PC-9 (cell line): Measurements from ENCODE around the gene KLHL30. TPM values are rescaled to one million over a fixed set of nuclear protein-coding genes. Genes with fewer than 3 reads are reported as not detected.

Experiments used
- BruUV-seq: library from RNA; stranded (reverse); fragments of 400-500 nt; replicated peaks from 2 replicates; lab custom pipeline; 2021; lab: Mats Ljungman, UMichigan
- CTCF ChIA-PET: fragments of 300-600 bp; sonication (Branson Sonifier 250); formaldehyde crosslinking; loops from one replicate; lab custom pipeline; 2022; ENCODE audit warnings: antibody characterized with exemption; lab: Charles Lee
- POLR2A ChIA-PET: fragments of 300-600 bp; sonication (Branson Sonifier 250); formaldehyde crosslinking; loops from one replicate; lab custom pipeline; 2022; ENCODE audit warnings: antibody characterized with exemption; ENCODE audit not compliant: unreplicated experiment; lab: Charles Lee
- DNase-seq, 2 experiments: peaks; one replicate each; pipeline versions ENCODE4 v3.0.0 to v3.0.0-alpha.2; 2015 to 2022; ENCODE audit warnings: mixed read lengths in 1 of 2
- H2AFZ ChIP-seq: fragments of 200-600 bp; sonication (generic); 2 replicates; pipeline ENCODE4 v1.8.1; 2017; ENCODE audit warnings: antibody characterized with exemption
- H3F3A ChIP-seq: fragments of 200-600 bp; sonication (generic); 2 replicates; pipeline ENCODE4 v1.8.1; 2017; ENCODE audit warnings: antibody characterized with exemption, mild to moderate bottlenecking, low read depth; ENCODE audit not compliant: insufficient read depth
- H3K27ac ChIP-seq: fragments of 200-600 bp; sonication (generic); 2 replicates; pipeline ENCODE4 v1.6.1; 2016; ENCODE audit warnings: mixed run types
- H3K27me3 ChIP-seq: fragments of 200-600 bp; sonication (generic); 2 replicates; pipeline ENCODE4 v1.6.1; 2016; ENCODE audit warnings: low read depth, mixed run types; ENCODE audit not compliant: insufficient read depth
- H3K36me3 ChIP-seq: fragments of 200-600 bp; sonication (generic); 2 replicates; pipeline ENCODE4 v1.6.1; 2016; ENCODE audit warnings: low read depth, mixed run types
- H3K4me1 ChIP-seq: fragments of 200-600 bp; sonication (generic); replicated peaks from 2 replicates; pipeline ENCODE4 v1.6.1; 2016; ENCODE audit warnings: mixed run types; ENCODE audit not compliant: insufficient read depth
- H3K4me2 ChIP-seq: fragments of 200-600 bp; sonication (generic); 2 replicates; pipeline ENCODE4 v1.6.1; 2017; ENCODE audit warnings: mixed run types
- H3K4me3 ChIP-seq: fragments of 200-600 bp; sonication (generic); 2 replicates; pipeline ENCODE4 v1.6.1; 2016; ENCODE audit warnings: mixed run types
- H3K79me2 ChIP-seq: fragments of 200-600 bp; sonication (generic); 2 replicates; pipeline ENCODE4 v1.6.1; 2017; ENCODE audit warnings: low read depth, mixed run types
- H3K9me2 ChIP-seq: fragments of 200-600 bp; sonication (generic); 2 replicates; pipeline ENCODE4 v1.8.1; 2017; ENCODE audit warnings: mild to moderate bottlenecking; ENCODE audit not compliant: insufficient read depth
- H3K9me3 ChIP-seq: fragments of 200-600 bp; sonication (generic); 2 replicates; pipeline ENCODE4 v1.8.1; 2016; ENCODE audit warnings: low read depth; ENCODE audit not compliant: insufficient read depth
- H4K20me1 ChIP-seq: fragments of 200-600 bp; sonication (generic); 2 replicates; pipeline ENCODE4 v1.8.1; 2017; ENCODE audit not compliant: insufficient read depth
- EZH2 ChIP-seq: fragments of 200-600 bp; sonication (generic); IDR thresholded peaks from 2 replicates; pipeline ENCODE4 v1.8.0; 2017; ENCODE audit warnings: antibody characterized with exemption, low read depth
- intact Hi-C: fragments of 100-400 bp; cut with micrococcal nuclease; formaldehyde crosslinking; loops from one replicate; pipeline ENCODE4 v1.10.0; 2022; ENCODE audit not compliant: unreplicated experiment
- total RNA-seq: library from RNA; stranded (reverse); gene quantifications from 2 replicates; pipeline ENCODE4 v1.2.3, GENCODE V29; 2021
- TF ChIP-seq, protein P1 (sequence below): fragments of 200-600 bp; sonication (generic); conservative IDR thresholded peaks from 2 replicates; pipeline ENCODE4 v1.6.1; 2017; ENCODE audit warnings: mixed run types, antibody characterized with exemption, mild to moderate bottlenecking, moderate library complexity

The KLHL30 gene
- total RNA-seq, 1 experiment from 2014 or later = 1.2 TPM

DNA sequence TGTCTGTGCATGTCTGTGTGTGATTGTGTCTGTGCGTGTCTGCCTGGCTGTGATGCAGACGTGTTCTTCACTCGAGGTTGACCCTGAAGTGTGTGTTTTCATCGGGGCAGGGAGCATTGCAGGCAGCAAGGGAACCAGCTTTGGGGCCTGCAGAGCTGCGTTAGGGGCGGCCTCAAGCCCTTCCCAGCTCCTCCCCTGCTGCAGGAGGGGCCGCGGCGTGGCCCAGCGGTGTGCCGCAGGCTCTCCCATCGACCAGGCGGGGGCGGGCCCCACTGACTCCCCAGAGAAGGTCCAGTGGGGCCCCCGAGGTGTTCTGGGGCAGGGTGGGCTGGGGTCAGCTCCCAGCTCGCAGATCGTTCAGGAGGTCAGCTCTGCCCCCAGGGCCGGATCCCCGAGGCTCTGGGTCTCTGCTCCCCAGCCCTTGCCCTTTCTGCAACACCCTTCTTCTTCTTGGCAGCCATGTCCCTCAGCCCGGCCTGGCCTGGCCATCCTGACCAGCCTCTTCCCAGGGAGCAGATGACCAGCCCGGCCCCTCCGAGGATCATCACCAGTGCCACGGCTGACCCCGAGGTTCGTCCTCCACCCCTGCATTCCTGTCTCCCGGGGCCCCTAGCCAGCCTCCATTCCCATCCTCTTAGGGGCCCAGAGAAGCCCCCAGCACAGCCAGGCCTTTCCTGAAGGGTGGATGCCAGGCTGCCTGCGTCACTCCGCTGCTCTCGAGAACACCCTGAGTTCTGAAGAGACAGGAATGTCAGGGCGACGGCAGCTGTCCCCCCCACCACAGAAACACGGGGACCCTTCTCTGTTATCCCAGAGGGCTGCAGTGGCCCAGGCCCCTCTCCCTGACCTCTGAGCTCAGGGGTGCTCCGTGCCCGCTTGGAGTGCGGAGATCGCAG, 11.1 kb upstream of the KLHL30 start:
- no peaks in the 10 kb centered on the region for H3K4me1 ChIP-seq
- intact Hi-C loops = no loop called here

GRCh38 chr2:238128061-238128440, 10.4 kb upstream of the KLHL30 start:
- Histone ChIP-seq H3K9me2 (no peaks in the 10 kb centered on the region), H3K27ac (no peak overlapping the region), H3K27me3 (peaks cover 10% of the 10 kb centered on the region; the same call in 1 of the 2 replicates), H2AFZ (no peak overlapping the region), H3F3A (peaks cover 14% of the 10 kb centered on the region), H3K79me2 (no peaks in the 10 kb centered on the region), H3K36me3 (no peaks in the 10 kb centered on the region), H3K4me2 (no peak overlapping the region), H3K9me3 (peaks cover 8% of the 10 kb centered on the region; the same call in 1 of the 2 replicates), H4K20me1 (no peaks in the 10 kb centered on the region), H3K4me3 (no peak overlapping the region), H3K4me1 (no peaks in the 10 kb centered on the region)
- no TSS peak for BruUV-seq
- no peak for DNase-seq
- intact Hi-C loops = no loop called here
- no peak for TF ChIP-seq EZH2
- TF ChIP-seq, protein P1, sequence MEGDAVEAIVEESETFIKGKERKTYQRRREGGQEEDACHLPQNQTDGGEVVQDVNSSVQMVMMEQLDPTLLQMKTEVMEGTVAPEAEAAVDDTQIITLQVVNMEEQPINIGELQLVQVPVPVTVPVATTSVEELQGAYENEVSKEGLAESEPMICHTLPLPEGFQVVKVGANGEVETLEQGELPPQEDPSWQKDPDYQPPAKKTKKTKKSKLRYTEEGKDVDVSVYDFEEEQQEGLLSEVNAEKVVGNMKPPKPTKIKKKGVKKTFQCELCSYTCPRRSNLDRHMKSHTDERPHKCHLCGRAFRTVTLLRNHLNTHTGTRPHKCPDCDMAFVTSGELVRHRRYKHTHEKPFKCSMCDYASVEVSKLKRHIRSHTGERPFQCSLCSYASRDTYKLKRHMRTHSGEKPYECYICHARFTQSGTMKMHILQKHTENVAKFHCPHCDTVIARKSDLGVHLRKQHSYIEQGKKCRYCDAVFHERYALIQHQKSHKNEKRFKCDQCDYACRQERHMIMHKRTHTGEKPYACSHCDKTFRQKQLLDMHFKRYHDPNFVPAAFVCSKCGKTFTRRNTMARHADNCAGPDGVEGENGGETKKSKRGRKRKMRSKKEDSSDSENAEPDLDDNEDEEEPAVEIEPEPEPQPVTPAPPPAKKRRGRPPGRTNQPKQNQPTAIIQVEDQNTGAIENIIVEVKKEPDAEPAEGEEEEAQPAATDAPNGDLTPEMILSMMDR = no peak
- CTCF ChIA-PET = no interaction called here
- POLR2A ChIA-PET = no interaction called here

More for the DNA sequence above, 11.1 kb upstream of the KLHL30 start:
- Histone ChIP-seq H3K27me3 (peaks cover 17% of the 10 kb centered on the region), H3K9me2 (no peaks in the 10 kb centered on the region), H3F3A (peaks cover 14% of the 10 kb centered on the region), H4K20me1 (no peaks in the 10 kb centered on the region), H2AFZ (no peak overlapping the region), H3K9me3 (peaks cover 8% of the 10 kb centered on the region; the same call in 1 of the 2 replicates), H3K4me3 (no peak overlapping the region), H3K27ac (no peak overlapping the region), H3K36me3 (no peaks in the 10 kb centered on the region), H3K4me2 (peak overlapping the region; percentile 26), H3K79me2 (no peaks in the 10 kb centered on the region)
- ChIA-PET POLR2A (interaction anchor here (0.7 kb wide), 1 partner anchor 1130 kb away, joined by 20 read pairs; no protein-coding TSS in a partner anchor), CTCF (interaction anchor here (0.6 to 1.0 kb wide), 11 partner anchors 9 to 1004 kb away, joined by 3 to 14 read pairs (median 5); partner anchors contain the start of gene ILKAP)
- peak in 1 of 2 experiments; percentile 65 for DNase-seq
- no peak for TF ChIP-seq EZH2
- TF ChIP-seq, protein P1 = no peak
- no TSS peak for BruUV-seq

DNA sequence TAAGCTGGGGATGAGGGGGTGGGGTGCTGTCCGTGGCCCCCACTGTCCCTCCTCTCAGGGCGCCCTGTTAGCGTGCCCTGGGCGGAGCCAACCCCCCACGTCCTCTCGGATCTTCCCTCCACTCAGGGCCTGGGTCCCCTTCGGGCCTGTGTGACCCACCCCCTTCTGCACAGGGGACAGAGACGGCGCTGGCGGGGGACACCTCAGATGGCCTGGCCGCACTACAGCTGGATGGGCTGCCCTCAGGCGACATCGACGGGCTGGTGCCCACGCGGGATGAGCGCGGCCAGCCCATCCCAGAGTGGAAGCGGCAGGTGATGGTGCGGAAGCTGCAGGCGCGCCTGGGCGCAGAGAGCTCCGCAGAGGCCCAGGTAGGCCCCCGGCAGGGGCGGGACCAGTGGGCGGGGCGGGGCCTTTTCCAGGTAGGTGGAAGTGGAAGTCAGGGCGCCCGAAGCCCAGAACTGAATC, 9.9 kb upstream of the KLHL30 start:
- Histone ChIP-seq H3K9me2 (no peaks in the 10 kb centered on the region), H3K36me3 (no peaks in the 10 kb centered on the region), H3F3A (peaks cover 14% of the 10 kb centered on the region), H3K27me3 (peaks cover 5% of the 10 kb centered on the region; the same call in 1 of the 2 replicates), H3K4me1 (no peaks in the 10 kb centered on the region), H3K9me3 (peaks cover 8% of the 10 kb centered on the region; the same call in 1 of the 2 replicates), H4K20me1 (no peaks in the 10 kb centered on the region), H2AFZ (no peak overlapping the region), H3K4me2 (no peak overlapping the region), H3K79me2 (no peaks in the 10 kb centered on the region), H3K4me3 (no peak overlapping the region), H3K27ac (no peak overlapping the region)
- intact Hi-C loops = no loop called here
- ChIA-PET POLR2A (no interaction called here), CTCF (no interaction called here)
- TF ChIP-seq, protein P1 = no peak
- TF ChIP-seq EZH2 = no peak
- DNase-seq = no peak
- no TSS peak for BruUV-seq
